Ovary (tissue), 3 donors: ENCODE results near the gene MBP.

Experiments used
- EP300 ChIP-seq: sonication (generic); formaldehyde crosslinking; IDR thresholded peaks from one replicate; pipeline ENCODE4 v1.6.1; 2017; ENCODE audit warnings: antibody characterized with exemption
- POLR2A ChIP-seq: fragments of 450-650 bp; IDR thresholded peaks from one replicate; pipeline ENCODE4 v1.6.1; 2017; ENCODE audit warnings: antibody characterized with exemption, mild to moderate bottlenecking, moderate library complexity
- TF ChIP-seq, protein P1 (sequence below), 3 donors: fragments of 450-650 bp in 2 of 3; fragments of 200-600 bp in 1 of 3; IDR thresholded peaks; one replicate each; pipeline versions ENCODE4 v1.5.1 to v1.8.0; 2016 to 2022; ENCODE audit warnings: antibody characterized with exemption in 3 of 3, mild to moderate bottlenecking in 1 of 3
- donor health status: DM: no; HTN: no; CAD: no.

DNA sequence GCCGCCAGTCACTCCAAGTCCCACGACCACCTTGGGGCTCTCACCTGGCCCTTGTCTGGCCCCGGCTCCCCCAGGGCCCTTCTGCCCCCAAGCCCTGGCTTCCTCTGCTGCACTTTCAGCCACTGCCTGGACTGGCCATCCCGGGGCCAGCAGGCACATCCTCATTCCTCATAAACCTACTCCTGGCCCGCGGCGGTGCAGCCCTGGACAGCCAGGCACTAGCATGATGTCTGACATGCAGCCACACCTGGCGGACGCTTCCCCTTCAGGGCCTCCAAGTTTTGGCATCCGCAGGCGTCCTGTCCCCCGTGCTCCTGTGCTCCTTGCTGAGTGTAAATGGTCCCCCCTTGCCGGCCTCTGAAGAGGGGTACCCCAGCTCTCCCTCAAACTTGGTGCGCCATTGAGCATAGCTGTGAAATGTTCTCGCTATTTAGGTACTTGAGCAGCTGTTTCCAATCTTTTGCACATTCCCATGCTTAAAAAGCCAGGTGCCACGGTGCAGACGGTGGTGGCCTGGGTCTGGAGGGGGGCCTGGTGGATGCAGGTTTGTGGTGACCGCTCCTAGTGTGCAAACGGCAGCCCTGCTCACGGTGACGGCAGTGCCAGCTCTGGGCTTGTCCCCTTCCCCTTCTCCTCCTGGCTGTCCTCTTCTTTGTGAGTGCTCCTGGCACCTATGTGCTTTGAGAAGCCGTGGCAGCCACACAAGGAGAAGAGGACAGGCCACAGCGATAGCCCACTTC lies 123.8 kb downstream of the MBP start:
- TF ChIP-seq, protein P1, sequence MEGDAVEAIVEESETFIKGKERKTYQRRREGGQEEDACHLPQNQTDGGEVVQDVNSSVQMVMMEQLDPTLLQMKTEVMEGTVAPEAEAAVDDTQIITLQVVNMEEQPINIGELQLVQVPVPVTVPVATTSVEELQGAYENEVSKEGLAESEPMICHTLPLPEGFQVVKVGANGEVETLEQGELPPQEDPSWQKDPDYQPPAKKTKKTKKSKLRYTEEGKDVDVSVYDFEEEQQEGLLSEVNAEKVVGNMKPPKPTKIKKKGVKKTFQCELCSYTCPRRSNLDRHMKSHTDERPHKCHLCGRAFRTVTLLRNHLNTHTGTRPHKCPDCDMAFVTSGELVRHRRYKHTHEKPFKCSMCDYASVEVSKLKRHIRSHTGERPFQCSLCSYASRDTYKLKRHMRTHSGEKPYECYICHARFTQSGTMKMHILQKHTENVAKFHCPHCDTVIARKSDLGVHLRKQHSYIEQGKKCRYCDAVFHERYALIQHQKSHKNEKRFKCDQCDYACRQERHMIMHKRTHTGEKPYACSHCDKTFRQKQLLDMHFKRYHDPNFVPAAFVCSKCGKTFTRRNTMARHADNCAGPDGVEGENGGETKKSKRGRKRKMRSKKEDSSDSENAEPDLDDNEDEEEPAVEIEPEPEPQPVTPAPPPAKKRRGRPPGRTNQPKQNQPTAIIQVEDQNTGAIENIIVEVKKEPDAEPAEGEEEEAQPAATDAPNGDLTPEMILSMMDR (IDR thresholded peaks at IDR 0.05) = no peak
- no peak for TF ChIP-seq POLR2A
- TF ChIP-seq EP300 = no peak
